HepG2 (cell line): ENCODE measurements around the gene GTF2H3. TPM values are rescaled to one million over a fixed set of nuclear protein-coding genes. Genes with fewer than 3 reads are reported as not detected.

Source experiments
- ADNP ChIP-seq: sonication (generic); formaldehyde crosslinking; IDR thresholded peaks from 2 replicates; pipeline ENCODE4 v1.4.0; 2020; ENCODE audit warnings: missing genetic modification reagents
- E2F1 ChIP-seq: sonication (generic); formaldehyde crosslinking; IDR thresholded peaks from 2 replicates; pipeline ENCODE4 v1.5.0; 2020; ENCODE audit warnings: missing genetic modification reagents
- FOXO1 ChIP-seq: sonication (generic); formaldehyde crosslinking; IDR thresholded peaks from 2 replicates; pipeline ENCODE4 v1.4.0; 2020; ENCODE audit warnings: missing genetic modification reagents
- GTF3A ChIP-seq: sonication (generic); formaldehyde crosslinking; conservative IDR thresholded peaks from 2 replicates; pipeline ENCODE4 v1.4.0; 2020; ENCODE audit warnings: mild to moderate bottlenecking, missing genetic modification reagents
- HBP1 ChIP-seq: IDR thresholded peaks from 2 replicates; pipeline ENCODE4 v1.6.1; 2016; ENCODE audit warnings: low read depth, control low read depth
- KDM1A ChIP-seq: IDR thresholded peaks from 2 replicates; pipeline ENCODE4 v1.6.1; 2016; ENCODE audit warnings: missing compliant biosample characterization
- KLF11 ChIP-seq: IDR thresholded peaks from 2 replicates; pipeline ENCODE4 v1.6.1; 2016; ENCODE audit warnings: missing compliant biosample characterization
- MAZ ChIP-seq, 2 experiments: sonication (generic) in 1 of 2; formaldehyde crosslinking in 1 of 2; IDR thresholded peaks; 2 replicates each; pipeline versions ENCODE4 v1.5.0 to v1.6.1; 2012 to 2020; ENCODE audit warnings: low read depth in 2 of 2, mild to moderate bottlenecking in 2 of 2, borderline replicate concordance in 1 of 2, improper control_type of control experiment in 1 of 2, low read length in 1 of 2, missing genetic modification reagents in 1 of 2, moderate library complexity in 1 of 2
- MYC ChIP-seq: sonication (generic); formaldehyde crosslinking; IDR thresholded peaks from 2 replicates; pipeline ENCODE4 v1.9.0; 2021; ENCODE audit warnings: missing genetic modification reagents, borderline replicate concordance
- NCOA2 ChIP-seq: sonication (generic); formaldehyde crosslinking; IDR thresholded peaks from 2 replicates; pipeline ENCODE4 v1.8.0; 2022; ENCODE audit warnings: inconsistent platforms
- PAF1 ChIP-seq: IDR thresholded peaks from 2 replicates; pipeline ENCODE4 v1.6.1; 2016; ENCODE audit warnings: missing genetic modification reagents, missing compliant biosample characterization
- PPARG ChIP-seq: conservative IDR thresholded peaks from 2 replicates; pipeline ENCODE4 v1.6.1; 2016; ENCODE audit warnings: missing biosample characterization, missing genetic modification reagents
- SALL1 ChIP-seq: sonication (generic); formaldehyde crosslinking; IDR thresholded peaks from 2 replicates; pipeline ENCODE4 v1.8.0; 2022; ENCODE audit warnings: mild to moderate bottlenecking, missing genetic modification reagents
- SOX13 ChIP-seq, 3 experiments: fragments of 450-650 bp in 1 of 3; sonication (generic) in 1 of 3; formaldehyde crosslinking in 1 of 3; IDR thresholded peaks in 2 of 3; conservative IDR thresholded peaks in 1 of 3; 2 replicates each; pipeline versions ENCODE4 v1.5.0 to v1.6.1; 2016 to 2020; ENCODE audit warnings: antibody characterized with exemption in 1 of 3, mild to moderate bottlenecking in 1 of 3, missing compliant biosample characterization in 1 of 3, missing genetic modification reagents in 1 of 3, moderate library complexity in 1 of 3
- TAF1 ChIP-seq: sonication (generic); formaldehyde crosslinking; IDR thresholded peaks from 2 replicates; pipeline ENCODE4 v1.4.0; 2020; ENCODE audit warnings: missing genetic modification reagents
- TFE3 ChIP-seq: IDR thresholded peaks from 2 replicates; pipeline ENCODE4 v1.6.1; 2016
- THRA ChIP-seq: sonication (generic); formaldehyde crosslinking; IDR thresholded peaks from 2 replicates; pipeline ENCODE4 v1.4.0; 2020; ENCODE audit warnings: missing genetic modification reagents, borderline replicate concordance
- ZBTB26 ChIP-seq: IDR thresholded peaks from 2 replicates; pipeline ENCODE4 v1.6.1; 2016; ENCODE audit warnings: missing compliant biosample characterization, missing genetic modification reagents, borderline replicate concordance
- ZEB1 ChIP-seq: IDR thresholded peaks from 2 replicates; pipeline ENCODE4 v1.6.1; 2012; ENCODE audit warnings: mild to moderate bottlenecking, low read depth, inconsistent platforms; ENCODE audit not compliant: insufficient replicate concordance
- ZFAT ChIP-seq: sonication (generic); formaldehyde crosslinking; conservative IDR thresholded peaks from 2 replicates; pipeline ENCODE4 v1.8.1; 2023; ENCODE audit warnings: missing genetic modification reagents, inconsistent platforms
- ZNF224 ChIP-seq: sonication (generic); formaldehyde crosslinking; IDR thresholded peaks from 2 replicates; pipeline ENCODE4 v1.5.0; 2020; ENCODE audit warnings: mild to moderate bottlenecking, missing genetic modification reagents
- ZNF552 ChIP-seq: sonication (generic); formaldehyde crosslinking; IDR thresholded peaks from 2 replicates; pipeline ENCODE4 v1.9.0; 2022; ENCODE audit warnings: missing genetic modification reagents, mild to moderate bottlenecking, borderline replicate concordance
- ZNF652 ChIP-seq: IDR thresholded peaks from 2 replicates; pipeline ENCODE4 v1.6.1; 2016; ENCODE audit warnings: low read depth, borderline replicate concordance
- ZNF737 ChIP-seq: sonication (generic); formaldehyde crosslinking; IDR thresholded peaks from 2 replicates; pipeline ENCODE4 v1.5.0; 2020; ENCODE audit warnings: missing genetic modification reagents, mild to moderate bottlenecking, borderline replicate concordance
- ZNF766 ChIP-seq: sonication (generic); formaldehyde crosslinking; IDR thresholded peaks from 2 replicates; pipeline ENCODE4 v1.5.0; 2020; ENCODE audit warnings: missing genetic modification reagents, borderline replicate concordance
- polyA plus RNA-seq, 8 experiments: library from polyadenylated mRNA; depleted of rRNA in 3 of 8; stranded (reverse) in 7 of 8; unstranded in 1 of 8; fragments of >200 nt; fragmentation: Illumina TruSeq in 4 of 8; extraction: Trizol in 4 of 8; gene quantifications; 2 replicates each; pipeline versions ENCODE4 v1.2.1 to v1.2.3, GENCODE V29; 2011 to 2016; ENCODE audit warnings: low read depth in 4 of 8, missing spikeins in 1 of 8, mixed read lengths in 1 of 8; ENCODE audit not compliant: insufficient read depth in 1 of 8
- total RNA-seq, 5 experiments: library from RNA; depleted of rRNA; stranded (reverse); fragments of >200 nt; fragmentation: Illumina TruSeq; extraction: Trizol; gene quantifications; 2 replicates each; pipeline ENCODE4 v1.2.3, GENCODE V29; 2016; ENCODE audit warnings: low read depth in 1 of 5

The GTF2H3 gene
- total and polyA plus RNA-seq, 2 of the 13 experiments (the other 11 are each of a cell fraction or from before 2014, with no cell fraction given): 35.8 to 58.8 TPM

GRCh38 chr12:123595729-123596128, 37.9 kb upstream of the GTF2H3 start (continued):
- TF ChIP-seq ZNF552 (CRISPR knock-in tag): no peak
- no peak for TF ChIP-seq ZNF737 (CRISPR knock-in tag)
- peak; percentile 70; the same call in 1 of the 2 replicates for TF ChIP-seq THRA (CRISPR knock-in tag)
- no peak for TF ChIP-seq ZFAT
- TF ChIP-seq ADNP: 0 out of 2 replicates have a peak, but pooled peaks have one; percentile 47
- peak; percentile 86 for TF ChIP-seq SALL1 (CRISPR knock-in tag)
- TF ChIP-seq TAF1: no peak
- TF ChIP-seq SOX13 (IDR thresholded peaks at IDR 0.05): 0 out of 2 replicates have a peak, but pooled peaks have one; percentile 24
- TF ChIP-seq SOX13 (CRISPR knock-in tag; conservative IDR thresholded peaks at IDR 0.05 in 1 of 2, IDR thresholded peaks at IDR 0.05 in 1 of 2): peak in 1 of 2 experiments; percentile 84; a peak in 2 of 4 replicates
- no peak for TF ChIP-seq ZBTB26
- TF ChIP-seq E2F1 (CRISPR knock-in tag): no peak
- TF ChIP-seq ZNF652: no peak
- peak; percentile 88 for TF ChIP-seq NCOA2 (CRISPR knock-in tag)
- peak; percentile 49 for TF ChIP-seq ZEB1
- TF ChIP-seq FOXO1 (CRISPR knock-in tag): peak; percentile 69; the same call in 1 of the 2 replicates
- no peak for TF ChIP-seq MYC (CRISPR knock-in tag)
- no peak for TF ChIP-seq KLF11 (CRISPR knock-in tag)
- TF ChIP-seq HBP1 (CRISPR knock-in tag): peak; percentile 46; the same call in 1 of the 2 replicates
- no peak for TF ChIP-seq ZNF224 (CRISPR knock-in tag)
- no peak for TF ChIP-seq PAF1
- peak; percentile 96 for TF ChIP-seq PPARG (CRISPR knock-in tag)
- TF ChIP-seq KDM1A: peak; percentile 62
- TF ChIP-seq ZNF766: no peak
- no peak for TF ChIP-seq MAZ (IDR thresholded peaks at IDR 0.05; ENCODE audit: borderline replicate concordance, low read depth, low read length)
- TF ChIP-seq MAZ (CRISPR knock-in tag; IDR thresholded peaks at IDR 0.05; ENCODE audit: low read depth): no peak
- no peak for TF ChIP-seq GTF3A
- no peak for TF ChIP-seq TFE3 (CRISPR knock-in tag)
